LNCAP (cell line): Measurements from ENCODE around the gene CTAGE4.
"Not testable (repeated sequence)": the region's sequence is repeated elsewhere in the genome, so short reads cannot be mapped to it uniquely, and the experiment has no call there.

ENCODE experiments used
- CTCF ChIP-seq: fragments of 450-650 bp; IDR thresholded peaks from 2 replicates; pipeline ENCODE4 v1.5.1; 2017; ENCODE audit warnings: mild to moderate bottlenecking

CTAGE4 gene

GRCh38 chr7:144164784-144165183 is 18.5 kb upstream of the CTAGE4 start:
- TF ChIP-seq CTCF, result no peak

- no peak for TF ChIP-seq CTCF
Observed at GRCh38 chr7:144174613-144175012, 8.7 kb upstream of the CTAGE4 start.

- peak; percentile 76 for TF ChIP-seq CTCF
Observed at GRCh38 chr7:144178380-144179164, 4.7 kb upstream of the CTAGE4 start.

- TF ChIP-seq CTCF, result not testable (repeated sequence)
Observed at GRCh38 chr7:144195212-144195872, 12.1 kb downstream of the CTAGE4 start, which contains the start of gene ARHGEF35. TSS of gene ARHGEF35 (minus strand) at chr7:144195833. CDS start at chr7:144188383, 7,450 bp downstream.
